ENCODE results near the gene UBE2C. TPM values are rescaled to one million over a fixed set of nuclear protein-coding genes. Genes with fewer than 3 reads are reported as not detected.

Gene UBE2C
- total RNA-seq, 1 experiment from 2014 or later = 268 TPM

DNA sequence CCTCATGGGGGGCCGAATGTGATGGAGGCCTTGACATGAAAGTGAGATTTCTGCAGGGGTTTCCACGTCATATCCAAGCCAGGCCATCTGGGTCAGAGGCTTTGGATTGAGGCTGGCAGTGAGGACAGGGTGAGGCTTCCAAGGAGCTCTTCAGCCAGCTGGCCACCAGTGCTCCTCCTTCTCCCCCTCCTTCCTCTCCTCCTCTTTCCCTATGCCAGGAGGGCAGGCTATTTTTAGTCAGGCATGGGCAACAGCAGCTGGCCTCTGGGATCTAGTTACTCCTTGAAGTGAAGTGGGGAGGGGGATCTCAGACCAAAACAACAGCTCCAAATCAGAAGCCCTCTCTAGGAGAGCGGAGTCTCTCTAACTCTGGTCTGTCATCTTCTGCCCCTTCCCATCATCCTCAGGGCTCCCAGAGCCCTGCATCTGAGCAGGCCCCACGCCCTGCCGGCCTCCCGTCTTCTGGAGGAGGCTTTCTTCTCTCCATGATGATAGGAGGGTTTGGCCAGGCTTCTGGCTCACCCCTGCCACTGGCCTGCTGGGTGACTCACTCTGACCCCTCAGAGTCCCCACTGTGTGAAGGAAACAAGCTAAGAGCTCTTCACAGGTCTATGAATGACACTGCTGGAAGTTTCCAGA lies 14.1 kb downstream of the UBE2C start:
- H3K27me3 Mint-ChIP-seq (ENCODE audit: low read depth) = peaks cover 28% of the 10 kb centered on the region
- Histone ChIP-seq H4K91ac (ENCODE audit: insufficient read length, low read depth, low read length) (no peak overlapping the region), H4K8ac (replicated peaks; ENCODE audit: insufficient read length, low read depth, low read length) (no peak overlapping the region), H3K4me1 (ENCODE audit: insufficient read depth, low read length) (no peaks in the 10 kb centered on the region), H3K27ac (ENCODE audit: insufficient read length, low read depth, low read length) (no peak overlapping the region), H2AK5ac (ENCODE audit: insufficient read length, low read length) (no peak overlapping the region), H3K18ac (ENCODE audit: insufficient read length, low read depth, low read length) (no peak overlapping the region), H2BK120ac (ENCODE audit: low read depth, low read length, poor library complexity, severe bottlenecking) (no peak overlapping the region), H2BK5ac (ENCODE audit: insufficient read length, low read length) (no peak overlapping the region), H3K79me2 (ENCODE audit: insufficient read depth, low read length) (no peaks in the 10 kb centered on the region), H3T11ph (ENCODE audit: low read length) (no peak overlapping the region), H3K27me3 (ENCODE audit: insufficient read depth, low read length) (no peaks in the 10 kb centered on the region; the same call in 1 of the 2 replicates), H3K56ac (ENCODE audit: insufficient read length, low read depth, low read length) (no peak overlapping the region), H3K79me1 (ENCODE audit: insufficient read depth, low read depth, low read length, poor library complexity, severe bottlenecking) (no peaks in the 10 kb centered on the region), H3K14ac (ENCODE audit: insufficient read depth, low read length) (no peak overlapping the region), H3K9ac (ENCODE audit: extremely low read depth, insufficient read length, low read length) (no peak overlapping the region), H2BK20ac (ENCODE audit: low read depth, low read length, poor library complexity, severe bottlenecking) (no peak overlapping the region), H3K23me2 (ENCODE audit: insufficient read length, low read depth, low read length, poor library complexity, severe bottlenecking) (no peaks in the 10 kb centered on the region), H3K4me2 (ENCODE audit: insufficient read depth, insufficient read length, low read length) (no peak overlapping the region), H2AFZ (ENCODE audit: low read length) (no peak overlapping the region), H2BK15ac (ENCODE audit: low read depth, low read length) (no peak overlapping the region), H4K5ac (ENCODE audit: insufficient read length, low read depth, low read length) (no peak overlapping the region), H3K4ac (ENCODE audit: low read depth, low read length) (no peak overlapping the region), H3K23ac (ENCODE audit: insufficient read length, low read depth, low read length) (no peak overlapping the region), H3K9me3 (ENCODE audit: control insufficient read depth, low read depth, low read length) (no peaks in the 10 kb centered on the region), H4K20me1 (ENCODE audit: control insufficient read depth, insufficient read depth, insufficient read length) (no peaks in the 10 kb centered on the region), H2BK12ac (ENCODE audit: insufficient read length, low read depth, low read length) (no peak overlapping the region)
- no peaks in the 10 kb centered on the region; a peak in 1 of 5 replicates for H3K9me3 Mint-ChIP-seq
- no peak overlapping the region for H3K27ac Mint-ChIP-seq
- TF ChIP-seq, protein P1, sequence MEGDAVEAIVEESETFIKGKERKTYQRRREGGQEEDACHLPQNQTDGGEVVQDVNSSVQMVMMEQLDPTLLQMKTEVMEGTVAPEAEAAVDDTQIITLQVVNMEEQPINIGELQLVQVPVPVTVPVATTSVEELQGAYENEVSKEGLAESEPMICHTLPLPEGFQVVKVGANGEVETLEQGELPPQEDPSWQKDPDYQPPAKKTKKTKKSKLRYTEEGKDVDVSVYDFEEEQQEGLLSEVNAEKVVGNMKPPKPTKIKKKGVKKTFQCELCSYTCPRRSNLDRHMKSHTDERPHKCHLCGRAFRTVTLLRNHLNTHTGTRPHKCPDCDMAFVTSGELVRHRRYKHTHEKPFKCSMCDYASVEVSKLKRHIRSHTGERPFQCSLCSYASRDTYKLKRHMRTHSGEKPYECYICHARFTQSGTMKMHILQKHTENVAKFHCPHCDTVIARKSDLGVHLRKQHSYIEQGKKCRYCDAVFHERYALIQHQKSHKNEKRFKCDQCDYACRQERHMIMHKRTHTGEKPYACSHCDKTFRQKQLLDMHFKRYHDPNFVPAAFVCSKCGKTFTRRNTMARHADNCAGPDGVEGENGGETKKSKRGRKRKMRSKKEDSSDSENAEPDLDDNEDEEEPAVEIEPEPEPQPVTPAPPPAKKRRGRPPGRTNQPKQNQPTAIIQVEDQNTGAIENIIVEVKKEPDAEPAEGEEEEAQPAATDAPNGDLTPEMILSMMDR (conservative IDR thresholded peaks at IDR 0.05) = no peak
- no peak overlapping the region for H3K4me3 Mint-ChIP-seq
- WGBS (ENCODE audit: extremely low coverage, insufficient read length, low lambda C conversion rate) = no CpG with 5 or more reads among the region's 6 CpGs
- peaks cover 20 to 43% of the 10 kb centered on the region in 2 experiments for H3K4me1 Mint-ChIP-seq
- DNase-seq = no peak
- H3K36me3 Mint-ChIP-seq (ENCODE audit: insufficient read depth in 1 of 3, low read depth in 3 of 3) = no peaks in the 10 kb centered on the region; a peak in 1 of 7 replicates
